NT2/D1 (cell line): ENCODE measurements around the gene SPTBN5.

Source experiments
- DNase-seq: peaks from one replicate; pipeline ENCODE4 v3.0.0-alpha.2; 2011; ENCODE audit warnings: low read depth, low spot score
- H3K27me3 ChIP-seq: 2 replicates; pipeline ENCODE4 v1.6.0; 2011; ENCODE audit warnings: mild to moderate bottlenecking; ENCODE audit not compliant: insufficient read length, insufficient read depth
- H3K36me3 ChIP-seq: 2 replicates; pipeline ENCODE4 v1.6.1; 2011; ENCODE audit warnings: mild to moderate bottlenecking, low read length, mixed read lengths; ENCODE audit not compliant: insufficient read depth, insufficient read length
- H3K4me1 ChIP-seq: 2 replicates; pipeline ENCODE4 v1.5.1; 2011; ENCODE audit not compliant: insufficient read depth, insufficient read length
- H3K4me3 ChIP-seq: 2 replicates; pipeline ENCODE4 v1.5.1; 2011; ENCODE audit warnings: low read depth; ENCODE audit not compliant: insufficient read length
- H3K9ac ChIP-seq: 2 replicates; pipeline ENCODE4 v1.6.0; 2011; ENCODE audit warnings: low read depth; ENCODE audit not compliant: insufficient read length
- H3K9me3 ChIP-seq: 2 replicates; pipeline ENCODE4 v1.5.1; 2011; ENCODE audit warnings: mild to moderate bottlenecking, low read length; ENCODE audit not compliant: insufficient read depth
- SUZ12 ChIP-seq: IDR thresholded peaks from 2 replicates; pipeline ENCODE4 v1.6.1; 2011; ENCODE audit not compliant: insufficient read length, insufficient read depth; ENCODE audit errors: extremely low read depth
- YY1 ChIP-seq: IDR thresholded peaks from 2 replicates; pipeline ENCODE4 v1.6.1; 2011; ENCODE audit not compliant: insufficient read length, insufficient read depth
- ZNF274 ChIP-seq: IDR thresholded peaks from 2 replicates; pipeline ENCODE4 v1.6.1; 2011; ENCODE audit warnings: mild to moderate bottlenecking, low read depth, low read length

The SPTBN5 gene

DNA sequence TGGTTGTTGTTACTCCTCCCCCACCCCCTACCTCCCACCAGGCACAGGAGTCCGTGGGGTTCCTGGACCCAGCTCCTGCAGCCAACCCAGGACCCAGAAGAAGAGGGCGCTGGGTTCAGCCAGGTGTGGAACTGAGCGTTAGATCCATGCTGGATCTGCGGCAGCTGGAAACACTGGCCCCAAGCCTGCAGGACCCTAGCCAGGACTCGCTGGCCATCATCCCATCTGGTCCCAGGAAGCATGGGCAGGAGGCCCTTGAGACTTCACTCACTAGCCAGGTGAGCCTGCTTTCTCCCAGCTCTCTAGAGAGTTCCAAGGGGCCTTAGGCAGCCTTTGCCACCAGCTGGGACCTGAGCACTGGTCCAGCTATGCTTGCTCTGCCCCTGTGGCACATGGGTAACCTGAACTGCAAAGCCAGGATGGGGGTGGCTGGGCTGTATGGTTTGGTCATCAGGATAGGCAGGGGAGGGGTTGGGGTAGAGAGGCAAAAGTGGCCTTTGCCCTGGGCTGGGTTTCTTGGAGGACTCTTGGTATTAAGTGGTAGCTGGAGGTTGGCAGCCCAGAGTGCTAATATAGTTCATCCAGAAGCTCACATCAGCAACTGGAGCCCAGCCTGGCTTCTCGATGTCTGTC, 72.9 kb downstream of the SPTBN5 start:
- TF ChIP-seq YY1 = no peak
- TF ChIP-seq ZNF274 = no peak
- no peak for TF ChIP-seq SUZ12
- Histone ChIP-seq H3K4me1 (no peaks in the 10 kb centered on the region), H3K9ac (no peak overlapping the region), H3K9me3 (no peaks in the 10 kb centered on the region), H3K36me3 (peaks cover 80% of the 10 kb centered on the region), H3K27me3 (no peaks in the 10 kb centered on the region), H3K4me3 (no peak overlapping the region)
- no peak for DNase-seq

DNA sequence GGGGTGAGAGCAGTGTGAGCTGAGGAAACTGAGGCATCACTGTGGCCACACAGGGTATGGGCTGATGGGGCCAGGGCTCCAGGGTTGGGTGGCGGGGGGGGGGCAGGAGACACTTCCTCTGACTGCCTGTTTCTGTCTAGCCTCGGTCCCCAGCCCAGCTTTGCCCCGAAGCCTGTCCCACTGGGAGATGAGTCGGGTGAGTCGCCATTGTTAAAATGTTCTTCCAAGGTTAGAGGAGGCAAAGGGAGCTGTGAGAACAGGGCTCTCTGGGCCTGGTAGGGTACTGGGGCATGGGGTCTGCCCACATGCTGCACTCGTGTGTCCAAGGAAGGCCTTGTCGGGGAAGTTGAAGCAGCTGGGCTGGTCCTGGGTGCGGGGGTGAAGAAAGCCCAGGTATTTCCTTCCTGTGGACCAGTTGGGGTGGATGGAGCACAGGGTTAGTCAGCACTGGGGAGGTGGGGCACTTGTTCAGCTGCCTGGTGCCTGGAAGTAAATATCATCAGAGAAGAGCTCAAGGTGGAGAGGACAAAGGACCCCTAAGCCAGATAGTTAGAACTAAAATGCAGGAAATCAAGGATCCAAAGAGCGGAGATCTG, 74.3 kb downstream of the SPTBN5 start:
- H3K4me1 ChIP-seq = no peaks in the 10 kb centered on the region
- TF ChIP-seq YY1 (no peak), ZNF274 (no peak), SUZ12 (no peak)

DNA sequence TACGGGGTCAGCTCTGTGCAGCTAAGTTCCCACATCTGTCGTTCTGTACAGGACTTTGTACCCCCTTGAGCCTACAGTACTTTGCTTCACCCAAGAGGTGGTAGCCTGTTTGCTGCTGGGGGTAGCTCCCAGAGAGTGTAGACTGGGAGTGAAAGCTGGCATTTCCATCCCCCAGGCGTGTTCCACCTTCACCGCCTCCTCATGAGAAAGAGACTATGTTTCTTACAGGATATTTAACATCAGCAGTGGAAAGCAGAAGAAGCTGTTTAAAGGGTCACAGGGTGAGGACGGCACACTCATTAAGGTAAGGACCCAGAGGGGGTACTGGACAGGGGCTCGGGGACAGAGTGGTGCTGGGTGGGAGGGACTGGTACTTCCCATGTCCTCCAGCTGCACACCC, 76.1 kb downstream of the SPTBN5 start:
- H3K9ac ChIP-seq = no peak overlapping the region
- H3K4me1 ChIP-seq = no peaks in the 10 kb centered on the region
- H3K27me3 ChIP-seq = no peaks in the 10 kb centered on the region
- no peak overlapping the region for H3K4me3 ChIP-seq
- peaks cover 70% of the 10 kb centered on the region for H3K36me3 ChIP-seq
- H3K9me3 ChIP-seq = no peaks in the 10 kb centered on the region
- DNase-seq = no peak
- TF ChIP-seq ZNF274 (no peak), YY1 (no peak), SUZ12 (no peak)

More for the DNA sequence above, 74.3 kb downstream of the SPTBN5 start:
- Histone ChIP-seq H3K36me3 (peaks cover 81% of the 10 kb centered on the region), H3K27me3 (no peaks in the 10 kb centered on the region), H3K4me3 (no peak overlapping the region), H3K9ac (no peak overlapping the region), H3K9me3 (no peaks in the 10 kb centered on the region)
- DNase-seq = no peak

DNA sequence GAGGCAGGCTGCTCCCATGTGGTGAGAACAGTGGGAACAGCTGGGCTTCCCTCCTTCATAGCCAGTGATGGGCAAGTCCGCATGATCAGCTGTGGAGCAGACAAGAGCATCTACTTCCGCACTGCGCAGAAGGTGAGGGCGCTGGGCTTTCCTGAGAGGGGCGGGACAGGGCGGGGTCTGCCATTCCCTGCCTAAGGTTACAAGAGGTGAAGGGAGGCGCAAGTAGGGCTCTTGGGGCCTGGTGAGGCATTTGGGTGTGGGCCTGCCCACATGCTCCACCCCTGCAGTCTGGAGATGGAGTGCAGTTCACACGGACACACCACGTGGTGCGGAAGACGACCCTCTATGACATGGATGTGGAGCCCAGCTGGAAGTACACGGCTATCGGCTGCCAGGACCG, 76.5 kb downstream of the SPTBN5 start:
- peaks cover 68% of the 10 kb centered on the region for H3K36me3 ChIP-seq
- H3K27me3 ChIP-seq = no peaks in the 10 kb centered on the region
- no peak overlapping the region for H3K9ac ChIP-seq
- no peak for DNase-seq
- H3K4me1 ChIP-seq = no peaks in the 10 kb centered on the region
- no peak overlapping the region for H3K4me3 ChIP-seq
- no peaks in the 10 kb centered on the region for H3K9me3 ChIP-seq
- TF ChIP-seq ZNF274 (no peak), YY1 (no peak), SUZ12 (no peak)

DNA sequence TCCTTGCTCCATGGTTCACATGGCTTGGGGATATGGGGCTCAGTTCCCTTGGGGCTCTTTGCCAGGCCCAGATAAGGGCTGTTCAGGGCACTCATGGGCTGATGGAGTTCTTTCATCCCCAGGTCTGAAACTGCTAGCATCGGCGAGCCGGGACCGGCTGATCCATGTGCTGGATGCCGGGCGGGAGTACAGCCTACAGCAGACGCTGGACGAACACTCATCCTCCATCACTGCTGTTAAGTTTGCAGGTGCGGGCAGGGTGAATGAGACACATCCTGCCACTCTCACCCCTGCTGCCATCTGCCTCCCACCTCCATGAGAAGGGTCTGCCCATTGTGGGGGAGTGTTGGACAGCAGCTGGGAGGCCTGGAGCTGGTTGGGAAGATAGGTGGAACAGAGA, 77.1 kb downstream of the SPTBN5 start:
- Histone ChIP-seq H3K9ac (no peak overlapping the region), H3K4me1 (peaks cover 1% of the 10 kb centered on the region), H3K27me3 (no peaks in the 10 kb centered on the region), H3K9me3 (no peaks in the 10 kb centered on the region), H3K36me3 (peaks cover 65% of the 10 kb centered on the region), H3K4me3 (no peak overlapping the region)
- no peak for TF ChIP-seq YY1
- no peak for TF ChIP-seq ZNF274
- TF ChIP-seq SUZ12 = no peak
- no peak for DNase-seq

DNA sequence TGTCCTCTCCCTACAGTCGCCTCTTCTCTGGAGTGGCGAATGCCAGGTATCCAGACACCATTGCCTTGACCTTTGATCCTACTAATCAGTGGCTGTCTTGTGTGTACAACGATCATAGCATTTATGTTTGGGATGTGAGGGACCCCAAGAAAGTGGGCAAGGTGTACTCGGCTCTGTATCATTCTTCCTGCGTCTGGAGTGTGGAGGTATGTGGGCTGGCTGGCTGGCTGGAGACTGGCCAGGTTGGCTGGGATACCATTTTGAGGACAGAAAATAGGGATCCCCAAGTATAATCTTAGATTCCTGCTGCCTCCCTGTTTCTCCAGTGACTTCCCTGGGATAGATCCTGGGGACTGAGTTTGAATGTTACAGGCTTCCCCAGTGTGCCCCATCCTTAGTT, 79.3 kb downstream of the SPTBN5 start:
- no peak for DNase-seq
- Histone ChIP-seq H3K36me3 (peaks cover 44% of the 10 kb centered on the region), H3K9me3 (no peaks in the 10 kb centered on the region), H3K27me3 (no peaks in the 10 kb centered on the region), H3K4me1 (peaks cover 7% of the 10 kb centered on the region), H3K4me3 (no peak overlapping the region), H3K9ac (no peak overlapping the region)
- TF ChIP-seq YY1 (no peak), ZNF274 (no peak), SUZ12 (no peak)

DNA sequence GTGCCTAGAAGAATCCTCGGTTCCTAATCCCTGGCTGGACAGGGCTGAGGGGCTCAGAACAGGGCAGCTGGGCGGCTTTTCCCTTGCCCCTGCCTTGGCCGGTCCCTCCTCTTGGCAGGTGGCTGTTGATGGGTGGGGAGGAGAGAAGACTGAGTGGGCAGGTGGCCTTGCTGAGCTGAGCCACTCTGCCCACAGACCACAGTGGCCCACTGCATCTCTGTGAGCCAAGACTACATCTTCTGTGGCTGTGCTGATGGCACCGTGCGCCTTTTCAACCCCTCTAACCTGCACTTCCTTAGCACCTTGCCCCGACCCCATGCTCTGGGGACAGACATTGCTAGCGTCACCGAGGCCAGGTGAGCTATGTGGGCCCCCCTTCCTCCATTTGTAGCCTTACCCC, 80.4 kb downstream of the SPTBN5 start:
- Histone ChIP-seq H3K4me1 (peaks cover 7% of the 10 kb centered on the region), H3K27me3 (no peaks in the 10 kb centered on the region), H3K9ac (no peak overlapping the region), H3K9me3 (no peaks in the 10 kb centered on the region), H3K4me3 (no peak overlapping the region), H3K36me3 (peaks cover 34% of the 10 kb centered on the region)
- DNase-seq = no peak
- TF ChIP-seq YY1 (no peak), SUZ12 (no peak), ZNF274 (no peak)
